Measurements from ENCODE around the gene HIPK2. TPM values are rescaled to one million over a fixed set of nuclear protein-coding genes. Genes with fewer than 3 reads are reported as not detected.

Gene HIPK2
- 4.2 TPM for polyA plus RNA-seq (2012; ENCODE audit: insufficient read depth, insufficient read length)

- peak; percentile 47 for DNase-seq (ENCODE audit: low read depth, low spot score)
- peak within 1 kb of the TSS; percentile 79 for H3K4me3 ChIP-seq (ENCODE audit: low read length)
Observed at GRCh38 chr7:139777948-139778841, at the start of gene HIPK2. Gene HIPK2 (minus strand): TSS chr7:139777998. CDS start chr7:139777623, 375 bp downstream.

GRCh38 chr7:139827042-139827441 lies 49.2 kb upstream of the HIPK2 start:
- H3K4me3 ChIP-seq (ENCODE audit: low read length), result no peak overlapping the region
- no peak for DNase-seq (ENCODE audit: low read depth, low spot score)

- DNase-seq (ENCODE audit: low read depth, low spot score), result no peak
- H3K4me3 ChIP-seq (ENCODE audit: low read length), result no peak overlapping the region
Observed at GRCh38 chr7:139825666-139826290, 48.0 kb upstream of the HIPK2 start.

- no peak for DNase-seq (ENCODE audit: low read depth, low spot score)
- H3K4me3 ChIP-seq (ENCODE audit: low read length), result no peak overlapping the region
Observed at GRCh38 chr7:139823959-139824521, 46.2 kb upstream of the HIPK2 start.

GRCh38 chr7:139822855-139823254 lies 45.1 kb upstream of the HIPK2 start:
- H3K4me3 ChIP-seq (ENCODE audit: low read length), result no peak overlapping the region
- DNase-seq (ENCODE audit: low read depth, low spot score), result no peak

GRCh38 chr7:139821349-139822105 lies 43.7 kb upstream of the HIPK2 start:
- DNase-seq (ENCODE audit: low read depth, low spot score), result no peak
- no peak overlapping the region for H3K4me3 ChIP-seq (ENCODE audit: low read length)

GRCh38 chr7:139820089-139820488 lies 42.3 kb upstream of the HIPK2 start:
- no peak for DNase-seq (ENCODE audit: low read depth, low spot score)
- H3K4me3 ChIP-seq (ENCODE audit: low read length), result no peak overlapping the region

- no peak overlapping the region for H3K4me3 ChIP-seq (ENCODE audit: low read length)
- no peak for DNase-seq (ENCODE audit: low read depth, low spot score)
Observed at GRCh38 chr7:139817249-139817648, 39.5 kb upstream of the HIPK2 start.

- H3K4me3 ChIP-seq (ENCODE audit: low read length), result no peak overlapping the region
- DNase-seq (ENCODE audit: low read depth, low spot score), result peak; percentile 59
Observed at GRCh38 chr7:139813689-139814088, 35.9 kb upstream of the HIPK2 start.

GRCh38 chr7:139813151-139813550 lies 35.4 kb upstream of the HIPK2 start:
- H3K4me3 ChIP-seq (ENCODE audit: low read length), result no peak overlapping the region
- no peak for DNase-seq (ENCODE audit: low read depth, low spot score)

- DNase-seq (ENCODE audit: low read depth, low spot score), result peak; percentile 64
- no peak overlapping the region for H3K4me3 ChIP-seq (ENCODE audit: low read length)
Observed at GRCh38 chr7:139811066-139811465, 33.3 kb upstream of the HIPK2 start.

GRCh38 chr7:139808846-139809442 lies 31.1 kb upstream of the HIPK2 start:
- H3K4me3 ChIP-seq (ENCODE audit: low read length), result no peak overlapping the region
- DNase-seq (ENCODE audit: low read depth, low spot score), result no peak

- H3K4me3 ChIP-seq (ENCODE audit: low read length), result no peak overlapping the region
- DNase-seq (ENCODE audit: low read depth, low spot score), result no peak
Observed at GRCh38 chr7:139808427-139808826, 30.6 kb upstream of the HIPK2 start.

- DNase-seq (ENCODE audit: low read depth, low spot score), result no peak
- no peak overlapping the region for H3K4me3 ChIP-seq (ENCODE audit: low read length)
Observed at GRCh38 chr7:139807009-139807408, 29.2 kb upstream of the HIPK2 start.

- no peak for DNase-seq (ENCODE audit: low read depth, low spot score)
- H3K4me3 ChIP-seq (ENCODE audit: low read length), result no peak overlapping the region
Observed at GRCh38 chr7:139804571-139804970, 26.8 kb upstream of the HIPK2 start.

- no peak overlapping the region for H3K4me3 ChIP-seq (ENCODE audit: low read length)
- DNase-seq (ENCODE audit: low read depth, low spot score), result no peak
Observed at GRCh38 chr7:139799586-139799985, 21.8 kb upstream of the HIPK2 start.

- DNase-seq (ENCODE audit: low read depth, low spot score), result no peak
- no peak overlapping the region for H3K4me3 ChIP-seq (ENCODE audit: low read length)
Observed at GRCh38 chr7:139798892-139799291, 21.1 kb upstream of the HIPK2 start.

GRCh38 chr7:139798221-139798620 lies 20.4 kb upstream of the HIPK2 start:
- H3K4me3 ChIP-seq (ENCODE audit: low read length), result no peak overlapping the region
- DNase-seq (ENCODE audit: low read depth, low spot score), result no peak

- H3K4me3 ChIP-seq (ENCODE audit: low read length), result no peak overlapping the region
- no peak for DNase-seq (ENCODE audit: low read depth, low spot score)
Observed at GRCh38 chr7:139797607-139798006, 19.8 kb upstream of the HIPK2 start.
